ENCODE data around the gene FXYD6. TPM values are rescaled to one million over a fixed set of nuclear protein-coding genes. Genes with fewer than 3 reads are reported as not detected.

FXYD6 gene
- total RNA-seq, 4 donors from 2014 or later = 5.1 to 41.3 (median 14.0) TPM

DNA sequence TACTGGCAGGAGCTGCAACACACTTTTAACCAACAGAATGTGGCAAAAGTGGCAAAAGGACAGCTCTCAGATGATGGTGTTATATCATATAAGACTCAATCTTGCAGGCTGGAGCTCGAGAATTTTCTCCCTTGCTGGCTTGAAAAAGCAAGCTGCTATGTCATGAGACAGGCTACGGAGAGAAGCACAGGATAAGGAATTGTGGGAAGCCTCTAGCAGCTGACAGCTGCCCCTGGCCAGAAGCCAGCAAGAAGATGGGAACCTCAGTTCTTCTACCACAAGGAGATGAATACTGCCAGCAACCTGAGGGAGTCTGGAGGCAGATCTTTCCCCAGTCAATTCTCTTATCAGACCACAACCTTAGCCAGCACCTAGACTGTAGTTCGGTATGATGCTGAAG, 24.6 kb downstream of the FXYD6 start:
- peak in 1 of 3 donors; percentile 43 for DNase-seq
- TF ChIP-seq POLR2A (IDR thresholded peaks at IDR 0.05) = no peak
- TF ChIP-seq, protein P1, sequence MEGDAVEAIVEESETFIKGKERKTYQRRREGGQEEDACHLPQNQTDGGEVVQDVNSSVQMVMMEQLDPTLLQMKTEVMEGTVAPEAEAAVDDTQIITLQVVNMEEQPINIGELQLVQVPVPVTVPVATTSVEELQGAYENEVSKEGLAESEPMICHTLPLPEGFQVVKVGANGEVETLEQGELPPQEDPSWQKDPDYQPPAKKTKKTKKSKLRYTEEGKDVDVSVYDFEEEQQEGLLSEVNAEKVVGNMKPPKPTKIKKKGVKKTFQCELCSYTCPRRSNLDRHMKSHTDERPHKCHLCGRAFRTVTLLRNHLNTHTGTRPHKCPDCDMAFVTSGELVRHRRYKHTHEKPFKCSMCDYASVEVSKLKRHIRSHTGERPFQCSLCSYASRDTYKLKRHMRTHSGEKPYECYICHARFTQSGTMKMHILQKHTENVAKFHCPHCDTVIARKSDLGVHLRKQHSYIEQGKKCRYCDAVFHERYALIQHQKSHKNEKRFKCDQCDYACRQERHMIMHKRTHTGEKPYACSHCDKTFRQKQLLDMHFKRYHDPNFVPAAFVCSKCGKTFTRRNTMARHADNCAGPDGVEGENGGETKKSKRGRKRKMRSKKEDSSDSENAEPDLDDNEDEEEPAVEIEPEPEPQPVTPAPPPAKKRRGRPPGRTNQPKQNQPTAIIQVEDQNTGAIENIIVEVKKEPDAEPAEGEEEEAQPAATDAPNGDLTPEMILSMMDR (IDR thresholded peaks at IDR 0.05) = no peak
- no peaks in the 10 kb centered on the region for H3K36me3 ChIP-seq
- no peaks in the 10 kb centered on the region for H3K4me1 ChIP-seq
- peak overlapping the region in 1 of 4 donors; percentile 2 for H3K27ac ChIP-seq
- no peak overlapping the region for H3K4me3 ChIP-seq
- H3K27me3 ChIP-seq = no peaks in the 10 kb centered on the region
- H3K9me3 ChIP-seq = no peaks in the 10 kb centered on the region

DNA sequence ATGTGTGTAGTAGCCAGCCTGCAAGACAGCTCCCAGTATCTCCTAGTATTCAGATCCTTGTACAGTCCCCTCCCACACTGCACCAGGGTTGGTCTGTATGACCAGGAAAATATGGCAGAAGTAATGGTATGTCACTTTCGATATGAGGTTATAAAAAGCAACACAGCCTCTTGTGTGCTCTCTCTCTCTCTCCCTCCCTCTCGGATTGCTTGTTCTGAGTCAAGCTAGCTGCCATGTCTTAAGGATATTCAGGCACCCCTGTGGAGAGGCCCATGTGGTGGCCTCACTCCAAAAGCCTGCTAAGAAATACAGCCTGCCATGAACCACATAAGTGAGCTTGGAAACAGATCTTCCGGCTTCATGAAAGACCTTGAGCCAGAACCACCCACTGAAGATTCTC, 25.4 kb downstream of the FXYD6 start:
- Histone ChIP-seq H3K27ac (peak overlapping the region in 2 of 4 donors; percentile 2 to 11), H3K4me1 (no peaks in the 10 kb centered on the region), H3K36me3 (no peaks in the 10 kb centered on the region), H3K4me3 (no peak overlapping the region), H3K27me3 (no peaks in the 10 kb centered on the region), H3K9me3 (no peaks in the 10 kb centered on the region)
- DNase-seq = no peak
- TF ChIP-seq, protein P1 (IDR thresholded peaks at IDR 0.05) = no peak
- TF ChIP-seq POLR2A (IDR thresholded peaks at IDR 0.05) = no peak

DNA sequence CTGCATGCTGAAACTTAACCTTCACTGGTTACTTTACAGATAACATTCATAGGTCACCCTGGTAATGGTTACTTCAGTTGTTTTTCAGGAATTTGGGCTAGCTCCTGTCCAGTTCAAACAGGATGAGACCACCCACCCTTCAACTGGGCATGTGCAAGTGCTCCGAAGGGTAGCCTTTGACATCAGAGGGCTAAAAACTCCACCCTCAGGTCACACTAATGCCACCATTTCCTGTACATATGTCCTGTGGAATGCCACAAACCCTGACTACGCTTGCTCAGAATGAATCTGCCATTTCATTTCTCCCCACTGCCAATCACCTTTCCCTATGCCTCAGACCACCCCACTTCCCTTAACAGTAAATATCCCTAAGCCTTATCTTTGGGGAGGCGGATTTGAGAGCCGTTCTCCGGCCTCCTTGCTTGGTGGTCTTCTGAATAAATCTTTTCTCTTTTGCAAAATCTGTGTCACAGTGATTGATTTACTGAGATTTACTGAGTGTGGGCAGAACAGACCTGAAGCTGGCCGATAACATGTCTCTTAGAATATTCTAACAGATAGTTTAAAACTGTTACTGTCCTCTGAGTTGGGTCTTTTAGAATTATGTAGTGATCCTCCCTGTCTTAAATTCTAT, 26.6 kb downstream of the FXYD6 start:
- H3K27ac ChIP-seq = no peak overlapping the region
- no peak for DNase-seq
- no peak for TF ChIP-seq POLR2A (IDR thresholded peaks at IDR 0.05)
- TF ChIP-seq, protein P1 (IDR thresholded peaks at IDR 0.05) = no peak

DNA sequence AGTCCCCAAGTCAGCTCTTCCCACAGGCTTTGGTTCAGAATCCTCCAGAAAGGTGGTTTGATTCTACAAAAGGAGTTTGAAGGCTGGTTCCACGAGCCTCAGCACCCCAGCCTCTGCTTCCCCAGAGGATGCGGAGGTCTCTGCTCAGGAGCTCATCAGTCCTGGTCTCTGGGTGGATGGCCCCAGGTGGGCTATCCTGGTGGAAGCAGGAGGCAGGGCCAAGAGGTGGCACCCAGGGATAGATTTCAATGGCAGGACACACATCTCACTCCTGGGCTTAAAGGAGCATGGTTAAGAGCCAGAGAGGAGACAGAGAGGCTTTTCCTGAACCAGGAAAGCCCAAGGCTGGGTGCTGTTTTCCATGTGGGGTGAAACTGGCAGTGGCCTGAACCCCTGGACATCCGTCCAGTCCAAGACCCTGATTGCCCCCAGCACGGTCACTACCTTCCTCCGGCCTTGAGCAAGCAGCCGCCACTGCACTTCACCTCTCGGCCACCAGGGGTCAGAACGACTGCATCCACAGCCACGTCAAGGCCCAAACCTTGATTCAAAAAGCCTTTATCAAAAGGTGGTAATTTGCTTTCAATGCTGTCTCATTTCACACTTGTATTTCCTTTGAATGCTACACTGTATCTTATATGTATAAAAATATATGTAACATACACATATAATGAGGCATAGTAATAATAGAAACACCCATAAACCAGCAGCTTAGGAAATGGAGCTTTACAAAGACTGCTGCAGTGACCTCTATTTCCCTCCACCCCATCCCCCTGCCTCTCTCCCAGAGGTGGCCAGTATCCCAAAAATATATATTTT, 32.6 kb downstream of the FXYD6 start:
- no peaks in the 10 kb centered on the region for H3K27me3 ChIP-seq
- H3K27ac ChIP-seq = no peak overlapping the region
- H3K4me1 ChIP-seq = no peaks in the 10 kb centered on the region
- peaks cover 0 to 3% (median 0%) of the 10 kb centered on the region in 3 donors for H3K36me3 ChIP-seq
- DNase-seq = peak; percentile 86 to 93 (median 86)
- no peak overlapping the region for H3K4me3 ChIP-seq
- no peak for TF ChIP-seq POLR2A (IDR thresholded peaks at IDR 0.05)
- TF ChIP-seq, protein P1 (IDR thresholded peaks at IDR 0.05) = peak; percentile 93 to 99 (median 98)
- no peaks in the 10 kb centered on the region for H3K9me3 ChIP-seq

More for the DNA sequence above, 26.6 kb downstream of the FXYD6 start:
- Histone ChIP-seq H3K4me1 (no peaks in the 10 kb centered on the region), H3K4me3 (no peak overlapping the region), H3K9me3 (no peaks in the 10 kb centered on the region), H3K36me3 (no peaks in the 10 kb centered on the region), H3K27me3 (no peaks in the 10 kb centered on the region)

DNA sequence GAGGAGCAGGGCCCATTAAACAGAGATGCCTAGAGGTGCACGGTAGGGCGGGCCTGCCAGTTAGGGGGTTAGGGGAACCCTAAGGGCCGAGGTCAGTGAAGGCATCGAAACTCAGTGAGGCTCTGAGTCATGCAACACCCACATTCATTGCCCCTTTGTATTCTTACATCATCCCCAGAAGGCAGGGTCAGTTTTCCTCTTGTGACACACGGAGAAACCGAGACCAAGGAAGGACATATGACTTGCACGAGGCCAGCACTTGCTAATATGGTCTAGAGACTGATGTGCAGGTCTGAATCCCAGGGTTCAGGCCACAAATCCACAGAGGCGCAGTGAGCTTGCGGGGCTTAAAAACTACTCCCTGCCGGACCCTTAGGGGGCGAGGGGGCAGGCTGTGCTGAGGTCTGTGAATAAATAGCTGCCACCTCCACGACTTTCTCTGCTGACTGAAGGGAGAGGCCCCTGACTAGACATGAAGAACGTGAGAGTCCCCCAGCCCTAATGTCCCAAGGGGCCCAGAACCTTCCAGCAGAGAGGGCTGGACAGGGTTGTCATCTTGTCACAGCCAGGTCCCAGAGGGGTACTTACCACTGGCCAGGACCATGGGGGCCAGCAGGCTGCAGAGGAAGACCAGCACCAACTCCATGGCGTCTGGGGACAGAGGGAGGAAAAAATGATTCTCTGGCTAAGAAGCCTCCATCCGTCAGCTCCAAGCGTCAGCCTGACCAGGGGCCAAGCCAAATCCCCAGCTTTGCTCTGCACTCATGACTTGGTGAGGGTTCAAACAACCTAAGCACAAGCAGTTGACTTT, 34.1 kb downstream of the FXYD6 start:
- Histone ChIP-seq H3K27me3 (no peaks in the 10 kb centered on the region), H3K27ac (no peak overlapping the region), H3K4me1 (no peaks in the 10 kb centered on the region), H3K9me3 (no peaks in the 10 kb centered on the region), H3K36me3 (peaks cover 0 to 3% (median 0%) of the 10 kb centered on the region in 3 donors), H3K4me3 (no peak overlapping the region)
- TF ChIP-seq, protein P1 (IDR thresholded peaks at IDR 0.05) = no peak
- no peak for TF ChIP-seq POLR2A (IDR thresholded peaks at IDR 0.05)
- DNase-seq = peak in 2 of 3 donors; percentile 19 to 58

All from Peyer's patch (tissue), 4 donors.